ENCODE measurements around the gene SORCS3.
A peak's percentile ranks its signal among the peaks of the same experiment; 100 is the strongest.

SORCS3 gene

GRCh38 chr10:104873161-104873560 lies 232.1 kb downstream of the SORCS3 start:
- no peak for DNase-seq

GRCh38 chr10:104875561-104875960 lies 234.5 kb downstream of the SORCS3 start:
- DNase-seq, result no peak

- DNase-seq, result no peak
Observed at GRCh38 chr10:104880624-104881398, 239.7 kb downstream of the SORCS3 start.

GRCh38 chr10:104881740-104882139 lies 240.7 kb downstream of the SORCS3 start:
- DNase-seq, result no peak

GRCh38 chr10:104892879-104893617 lies 252.0 kb downstream of the SORCS3 start:
- no peak for DNase-seq

GRCh38 chr10:104893701-104894100 lies 252.6 kb downstream of the SORCS3 start:
- no peak for DNase-seq

- DNase-seq, result peak; percentile 35
Observed at GRCh38 chr10:104894681-104895080, 253.6 kb downstream of the SORCS3 start.

GRCh38 chr10:104895541-104895940 lies 254.5 kb downstream of the SORCS3 start:
- peak; percentile 80 for DNase-seq

- no peak for DNase-seq
Observed at GRCh38 chr10:104895981-104896380, 254.9 kb downstream of the SORCS3 start.

- DNase-seq, result no peak
Observed at GRCh38 chr10:104897696-104898095, 256.6 kb downstream of the SORCS3 start.

- no peak for DNase-seq
Observed at GRCh38 chr10:104899779-104900178, 258.7 kb downstream of the SORCS3 start.

GRCh38 chr10:104903433-104903832 lies 262.3 kb downstream of the SORCS3 start:
- DNase-seq, result no peak

- no peak for DNase-seq
Observed at GRCh38 chr10:104904753-104905323, 263.7 kb downstream of the SORCS3 start.

- no peak for DNase-seq
Observed at GRCh38 chr10:104906112-104906511, 265.0 kb downstream of the SORCS3 start.

GRCh38 chr10:104907521-104907920 lies 266.4 kb downstream of the SORCS3 start:
- no peak for DNase-seq

- no peak for DNase-seq
Observed at GRCh38 chr10:104908581-104908980, 267.5 kb downstream of the SORCS3 start.

- DNase-seq, result no peak
Observed at GRCh38 chr10:104910712-104911111, 269.6 kb downstream of the SORCS3 start.

GRCh38 chr10:104913390-104913789 lies 272.3 kb downstream of the SORCS3 start:
- no peak for DNase-seq

- DNase-seq, result no peak
Observed at GRCh38 chr10:104920476-104920875, 279.4 kb downstream of the SORCS3 start.

- no peak for DNase-seq
Observed at GRCh38 chr10:104921763-104922162, 280.7 kb downstream of the SORCS3 start.

- DNase-seq, result no peak
Observed at GRCh38 chr10:104922810-104923209, 281.7 kb downstream of the SORCS3 start.

- DNase-seq, result no peak
Observed at GRCh38 chr10:104923501-104923900, 282.4 kb downstream of the SORCS3 start.

- no peak for DNase-seq
Observed at GRCh38 chr10:104924101-104924795, 283.2 kb downstream of the SORCS3 start.
